C4-2B (cell line): ENCODE results near the gene NLRC5.

ENCODE experiments used
- ZFX ChIP-seq: fragments of 450-650 bp; IDR thresholded peaks from 2 replicates; pipeline ENCODE4 v1.6.1; 2017
- TF ChIP-seq, protein P1 (sequence below): fragments of 450-650 bp; conservative IDR thresholded peaks from 2 replicates; pipeline ENCODE4 v1.5.1; 2017; ENCODE audit warnings: mild to moderate bottlenecking

DNA sequence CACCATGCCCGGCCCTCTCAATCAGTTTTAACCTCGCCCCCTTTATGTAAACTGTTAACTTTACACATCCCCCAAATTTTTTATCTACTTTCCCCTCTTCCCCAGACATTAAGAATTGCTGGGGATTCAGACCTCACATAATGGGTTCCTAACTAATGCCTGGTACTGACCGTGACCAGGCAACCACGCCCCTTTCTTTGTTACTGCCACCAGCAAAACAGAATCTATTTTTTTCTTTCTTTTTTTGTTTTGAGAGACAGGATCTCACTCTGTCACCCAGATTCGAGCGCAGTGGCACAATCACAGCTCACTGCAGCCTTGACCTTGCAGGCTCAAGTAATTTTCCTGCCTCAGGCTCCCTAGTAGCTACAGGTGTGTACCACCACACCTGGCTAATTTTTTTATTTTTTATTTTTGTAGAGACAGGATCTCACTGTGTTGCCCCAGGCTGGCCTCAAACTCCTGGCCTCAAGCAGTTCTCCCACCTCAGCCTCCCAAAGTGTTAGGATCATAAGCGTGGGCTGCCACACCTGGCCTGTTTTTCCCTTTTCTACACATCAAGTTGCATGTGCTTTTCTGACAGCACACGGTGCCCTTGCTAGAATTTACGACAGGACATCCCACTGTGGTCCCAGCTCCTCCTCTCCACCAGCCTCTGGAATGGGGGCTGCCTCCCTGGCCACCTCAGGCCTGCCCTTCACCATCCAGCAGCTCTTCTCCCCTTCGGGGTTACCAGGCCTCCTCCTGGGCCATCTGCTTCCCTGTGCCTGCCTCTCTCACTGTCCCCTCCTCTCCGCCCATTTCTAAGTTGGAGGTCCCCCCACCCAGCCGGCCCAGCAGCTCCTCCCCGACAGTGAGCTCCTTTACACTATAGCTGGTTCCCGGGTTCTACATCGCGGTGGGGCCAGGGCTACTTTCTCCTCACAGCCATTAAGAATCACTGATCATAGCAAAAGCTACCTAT is 113.8 kb downstream of the NLRC5 start:
- TF ChIP-seq, protein P1, sequence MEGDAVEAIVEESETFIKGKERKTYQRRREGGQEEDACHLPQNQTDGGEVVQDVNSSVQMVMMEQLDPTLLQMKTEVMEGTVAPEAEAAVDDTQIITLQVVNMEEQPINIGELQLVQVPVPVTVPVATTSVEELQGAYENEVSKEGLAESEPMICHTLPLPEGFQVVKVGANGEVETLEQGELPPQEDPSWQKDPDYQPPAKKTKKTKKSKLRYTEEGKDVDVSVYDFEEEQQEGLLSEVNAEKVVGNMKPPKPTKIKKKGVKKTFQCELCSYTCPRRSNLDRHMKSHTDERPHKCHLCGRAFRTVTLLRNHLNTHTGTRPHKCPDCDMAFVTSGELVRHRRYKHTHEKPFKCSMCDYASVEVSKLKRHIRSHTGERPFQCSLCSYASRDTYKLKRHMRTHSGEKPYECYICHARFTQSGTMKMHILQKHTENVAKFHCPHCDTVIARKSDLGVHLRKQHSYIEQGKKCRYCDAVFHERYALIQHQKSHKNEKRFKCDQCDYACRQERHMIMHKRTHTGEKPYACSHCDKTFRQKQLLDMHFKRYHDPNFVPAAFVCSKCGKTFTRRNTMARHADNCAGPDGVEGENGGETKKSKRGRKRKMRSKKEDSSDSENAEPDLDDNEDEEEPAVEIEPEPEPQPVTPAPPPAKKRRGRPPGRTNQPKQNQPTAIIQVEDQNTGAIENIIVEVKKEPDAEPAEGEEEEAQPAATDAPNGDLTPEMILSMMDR, result no peak
- TF ChIP-seq ZFX, result no peak
